ENCODE results near the gene VPS29. TPM values are rescaled to one million over a fixed set of nuclear protein-coding genes. Genes with fewer than 3 reads are reported as not detected.

The VPS29 gene
- total and polyA plus RNA-seq, 2 of the 8 experiments (the other 6 are each of a cell fraction or from before 2014, with no cell fraction given): 59.0 to 74.6 TPM

DNA sequence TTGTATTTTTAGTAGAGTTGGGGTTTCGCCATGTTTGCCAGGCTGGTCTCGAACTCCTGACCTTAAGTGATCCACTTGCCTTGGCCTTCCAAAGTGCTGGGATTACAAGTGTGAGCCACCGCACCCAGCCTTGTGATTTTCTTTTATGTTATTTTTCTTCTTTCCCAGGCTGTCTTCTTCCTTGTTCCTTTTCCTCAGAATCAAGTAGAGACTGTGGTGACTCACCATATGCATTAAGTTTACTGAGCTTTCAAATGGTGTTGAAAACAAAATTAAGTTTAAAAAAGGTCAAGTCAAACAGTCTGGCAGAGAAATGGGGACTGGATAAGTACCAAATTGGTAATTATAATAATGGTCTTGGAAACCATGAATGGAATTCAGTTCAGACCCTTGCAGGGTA is 57.5 kb downstream of the VPS29 start (continued):
- TF ChIP-seq, protein P1, sequence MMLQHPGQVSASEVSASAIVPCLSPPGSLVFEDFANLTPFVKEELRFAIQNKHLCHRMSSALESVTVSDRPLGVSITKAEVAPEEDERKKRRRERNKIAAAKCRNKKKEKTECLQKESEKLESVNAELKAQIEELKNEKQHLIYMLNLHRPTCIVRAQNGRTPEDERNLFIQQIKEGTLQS (IDR thresholded peaks at IDR 0.05; ENCODE audit: insufficient read depth, low read depth, low read length): no peak
- TF ChIP-seq PHF8 (conservative IDR thresholded peaks at IDR 0.05; ENCODE audit: low read depth, low read length): no peak
- TF ChIP-seq ASH2L (IDR thresholded peaks at IDR 0.05; ENCODE audit: low read length): no peak
- no peak for TF ChIP-seq FOSL1 (IDR thresholded peaks at IDR 0.05; ENCODE audit: insufficient read depth, low read depth, low read length)
- TF ChIP-seq RNF2 (IDR thresholded peaks at IDR 0.05; ENCODE audit: borderline replicate concordance, low read depth, low read length, missing control alignments, poor library complexity, severe bottlenecking): no peak
- no peak for TF ChIP-seq SIRT6 (IDR thresholded peaks at IDR 0.05; ENCODE audit: low read length)

Small RNAs within 50 kb of the gene (small RNA-seq; reads per million reads assigned to genes)
- not detected for gene RF00278 (ENCODE audit: insufficient read depth)

Other genes starting within 250 kb of the VPS29 start
- 271 and 275 TPM in 2 replicates for gene ATP2A2, start 220.9 kb downstream of the VPS29 start, total RNA-seq (2021; fragmentation: NEBNext Ultra II Directional; extraction: Animal tissue kit (Norgen Biotek cat#: 25700))
- 86.1 and 108 TPM in 2 replicates for gene ATP2A2, start 220.9 kb downstream of the VPS29 start, polyA plus RNA-seq (2011; rRNA removed)
- gene ANAPC7, start 98.4 kb downstream of the VPS29 start, total RNA-seq (2021; fragmentation: NEBNext Ultra II Directional; extraction: Animal tissue kit (Norgen Biotek cat#: 25700)): 81.2 and 105 TPM in 2 replicates
- 62.2 and 72.8 TPM in 2 replicates for gene ANAPC7, start 98.4 kb downstream of the VPS29 start, polyA plus RNA-seq (2011; rRNA removed)
- 160 and 170 TPM in 2 replicates for gene ARPC3, start 51.8 kb downstream of the VPS29 start, total RNA-seq (2021; fragmentation: NEBNext Ultra II Directional; extraction: Animal tissue kit (Norgen Biotek cat#: 25700))
- 33.8 and 36.7 TPM in 2 replicates for gene ARPC3, start 51.8 kb downstream of the VPS29 start, polyA plus RNA-seq (2011; rRNA removed)
- gene GPN3, start 33.9 kb downstream of the VPS29 start, total RNA-seq (2021; fragmentation: NEBNext Ultra II Directional; extraction: Animal tissue kit (Norgen Biotek cat#: 25700)): 49.7 and 50.8 TPM in 2 replicates
- 32.8 and 52.9 TPM in 2 replicates for gene GPN3, start 33.9 kb downstream of the VPS29 start, polyA plus RNA-seq (2011; rRNA removed)
- 19.8 and 22.2 TPM in 2 replicates for gene FAM216A, start 33.3 kb downstream of the VPS29 start, total RNA-seq (2021; fragmentation: NEBNext Ultra II Directional; extraction: Animal tissue kit (Norgen Biotek cat#: 25700))
- 24.6 and 24.8 TPM in 2 replicates for gene FAM216A, start 33.3 kb downstream of the VPS29 start, polyA plus RNA-seq (2011; rRNA removed)
- gene RAD9B, start 220 bp upstream of the VPS29 start, total RNA-seq (2021; fragmentation: NEBNext Ultra II Directional; extraction: Animal tissue kit (Norgen Biotek cat#: 25700)): not detected in 2 replicates
- 0.03 and 0.06 TPM in 2 replicates for gene RAD9B, start 220 bp upstream of the VPS29 start, polyA plus RNA-seq (2011; rRNA removed)
- 15.9 and 16.0 TPM in 2 replicates for gene PPTC7, start 81.2 kb upstream of the VPS29 start, total RNA-seq (2021; fragmentation: NEBNext Ultra II Directional; extraction: Animal tissue kit (Norgen Biotek cat#: 25700))
- gene PPTC7, start 81.2 kb upstream of the VPS29 start, polyA plus RNA-seq (2011; rRNA removed): 5.2 and 8.1 TPM in 2 replicates
- gene TCTN1, start 112.0 kb upstream of the VPS29 start, total RNA-seq (2021; fragmentation: NEBNext Ultra II Directional; extraction: Animal tissue kit (Norgen Biotek cat#: 25700)): 11.1 and 16.4 TPM in 2 replicates
- 14.7 and 20.8 TPM in 2 replicates for gene TCTN1, start 112.0 kb upstream of the VPS29 start, polyA plus RNA-seq (2011; rRNA removed)
- gene HVCN1, start 187.0 kb upstream of the VPS29 start, total RNA-seq (2021; fragmentation: NEBNext Ultra II Directional; extraction: Animal tissue kit (Norgen Biotek cat#: 25700)): 5.6 and 5.8 TPM in 2 replicates
- gene HVCN1, start 187.0 kb upstream of the VPS29 start, polyA plus RNA-seq (2011; rRNA removed): 10.5 and 11.2 TPM in 2 replicates
- gene PPP1CC, start 240.8 kb upstream of the VPS29 start, total RNA-seq (2021; fragmentation: NEBNext Ultra II Directional; extraction: Animal tissue kit (Norgen Biotek cat#: 25700)): 335 and 350 TPM in 2 replicates
- 109 and 193 TPM in 2 replicates for gene PPP1CC, start 240.8 kb upstream of the VPS29 start, polyA plus RNA-seq (2011; rRNA removed)